GM23248 (cell line): ENCODE results near the gene TBATA.

Source experiments
- EZH2 ChIP-seq: fragments of 200-600 bp; sonication (generic); IDR thresholded peaks from 2 replicates; pipeline ENCODE4 v1.6.1; 2018; ENCODE audit warnings: antibody characterized with exemption, mild to moderate bottlenecking; ENCODE audit not compliant: insufficient read depth, poor library complexity, severe bottlenecking
- EZH2phosphoT487 ChIP-seq: fragments of 200-600 bp; sonication (generic); IDR thresholded peaks from 2 replicates; pipeline ENCODE4 v1.6.1; 2018; ENCODE audit warnings: antibody characterized with exemption, moderate library complexity, mild to moderate bottlenecking, low read depth; ENCODE audit not compliant: insufficient read depth

DNA sequence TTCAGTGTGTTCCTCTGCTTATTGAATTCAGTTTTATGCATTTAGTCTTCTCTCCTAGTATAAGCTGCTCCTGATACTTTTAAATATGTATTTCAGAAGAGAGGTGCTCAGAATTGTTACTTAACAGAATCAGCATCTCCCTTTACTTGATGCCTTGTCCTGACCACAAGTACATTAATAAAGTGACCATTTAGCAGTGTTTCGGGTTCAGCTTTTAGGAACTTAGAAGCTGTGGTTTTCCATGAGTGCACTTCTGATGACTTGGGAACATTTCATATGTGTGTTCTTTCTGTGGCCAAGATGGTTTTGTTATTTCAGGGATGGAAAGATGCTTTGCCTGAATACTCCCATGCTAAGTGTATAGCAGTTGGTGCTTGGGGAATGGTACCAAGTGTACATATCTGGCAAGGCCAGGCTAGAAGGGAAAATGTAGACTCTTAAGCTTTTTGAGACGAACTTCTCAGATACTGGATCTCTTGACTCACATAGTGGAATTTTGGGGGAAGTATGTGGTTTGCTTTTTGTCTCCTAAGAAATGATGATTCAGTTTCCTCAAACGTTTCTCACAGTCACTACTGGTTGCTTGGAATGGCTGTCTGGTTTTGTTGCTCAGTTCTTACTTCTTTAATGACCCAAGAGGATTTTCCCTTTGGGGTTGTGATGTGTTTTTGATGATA lies 47.8 kb upstream of the TBATA start:
- TF ChIP-seq EZH2 (no peak), EZH2phosphoT487 (0 out of 2 replicates have a peak, but pooled peaks have one; percentile 36)
